ENCODE data around the gene RAP2C.
A peak's percentile ranks its signal among the peaks of the same experiment; 100 is the strongest.

RAP2C gene

GRCh38 chrX:132219343-132219768, at the start of gene RAP2C:
TSS of gene RAP2C (minus strand) at chrX:132219447. CDS start at chrX:132217268, 2,179 bp downstream.
- DNase-seq = peak; percentile 70

- no peak for DNase-seq
Measured at GRCh38 chrX:132267392-132267791, 48.1 kb upstream of the RAP2C start.

- peak; percentile 30 for DNase-seq
Measured at GRCh38 chrX:132266583-132267355, 47.5 kb upstream of the RAP2C start.

- DNase-seq = no peak
Measured at GRCh38 chrX:132263127-132263526, 43.9 kb upstream of the RAP2C start.

GRCh38 chrX:132258509-132258908, 39.3 kb upstream of the RAP2C start:
- no peak for DNase-seq

GRCh38 chrX:132257116-132257515, 37.9 kb upstream of the RAP2C start:
- DNase-seq = no peak

- DNase-seq = no peak
Measured at GRCh38 chrX:132236121-132236520, 16.9 kb upstream of the RAP2C start.

GRCh38 chrX:132235488-132235887, 16.2 kb upstream of the RAP2C start:
- no peak for DNase-seq

GRCh38 chrX:132231587-132231986, 12.3 kb upstream of the RAP2C start:
- no peak for DNase-seq

- no peak for DNase-seq
Measured at GRCh38 chrX:132227383-132228112, 8.3 kb upstream of the RAP2C start.

GRCh38 chrX:132226169-132226568, 6.9 kb upstream of the RAP2C start:
- no peak for DNase-seq

- DNase-seq = peak; percentile 84
Measured at GRCh38 chrX:132218100-132218812, 991 bp downstream of the RAP2C start.

- DNase-seq = peak; percentile 77
Measured at GRCh38 chrX:132217203-132218073, 1.8 kb downstream of the RAP2C start.

- DNase-seq = peak; percentile 16
Measured at GRCh38 chrX:132216806-132217202, 2.4 kb downstream of the RAP2C start.

- DNase-seq = no peak
Measured at GRCh38 chrX:132216283-132216682, 3.0 kb downstream of the RAP2C start.

GRCh38 chrX:132214518-132214917, 4.7 kb downstream of the RAP2C start:
- no peak for DNase-seq

- no peak for DNase-seq
Measured at GRCh38 chrX:132209527-132209926, 9.7 kb downstream of the RAP2C start.

- no peak for DNase-seq
Measured at GRCh38 chrX:132208422-132208821, 10.8 kb downstream of the RAP2C start.

- DNase-seq = no peak
Measured at GRCh38 chrX:132207996-132208395, 11.3 kb downstream of the RAP2C start.

GRCh38 chrX:132206259-132206658, 13.0 kb downstream of the RAP2C start:
- no peak for DNase-seq

GRCh38 chrX:132204629-132205028, 14.6 kb downstream of the RAP2C start:
- DNase-seq = no peak

GRCh38 chrX:132200976-132201375, 18.3 kb downstream of the RAP2C start:
- no peak for DNase-seq

- no peak for DNase-seq
Measured at GRCh38 chrX:132199941-132200340, 19.3 kb downstream of the RAP2C start.
